Loucy (cell line): ENCODE data around the gene TMEM81.

Experiments used
- H2AFZ ChIP-seq: fragments of 200-600 bp; sonication (generic); 2 replicates; pipeline ENCODE4 v1.6.0; 2016; ENCODE audit warnings: antibody characterized with exemption, mild to moderate bottlenecking, low read length, moderate library complexity
- H3F3A ChIP-seq: fragments of 200-600 bp; 2 replicates; pipeline ENCODE4 v1.6.0; 2016; ENCODE audit warnings: antibody characterized with exemption, low read depth, mild to moderate bottlenecking
- H3K27me3 ChIP-seq: fragments of 200-600 bp; sonication (generic); 2 replicates; pipeline ENCODE4 v1.6.1; 2014; ENCODE audit warnings: low read length, mild to moderate bottlenecking; ENCODE audit not compliant: insufficient read depth, poor library complexity, severe bottlenecking
- H3K36me3 ChIP-seq: fragments of 200-600 bp; sonication (generic); 2 replicates; pipeline ENCODE4 v1.6.1; 2016; ENCODE audit warnings: low read length; ENCODE audit not compliant: insufficient read depth
- H3K4me1 ChIP-seq: fragments of 200-600 bp; sonication (generic); 2 replicates; pipeline ENCODE4 v1.5.1; 2014; ENCODE audit warnings: low read length, mild to moderate bottlenecking; ENCODE audit not compliant: insufficient read depth, poor library complexity, severe bottlenecking
- H3K4me2 ChIP-seq: fragments of 200-600 bp; sonication (generic); 2 replicates; pipeline ENCODE4 v1.6.0; 2014; ENCODE audit warnings: antibody characterized with exemption, low read length, low read depth, mild to moderate bottlenecking; ENCODE audit not compliant: poor library complexity, severe bottlenecking
- H3K4me3 ChIP-seq: fragments of 200-600 bp; sonication (generic); 2 replicates; pipeline ENCODE4 v1.5.1; 2014; ENCODE audit warnings: low read length, mild to moderate bottlenecking, mixed read lengths; ENCODE audit not compliant: poor library complexity, severe bottlenecking
- H3K79me2 ChIP-seq: fragments of 200-600 bp; sonication (generic); 2 replicates; pipeline ENCODE4 v1.6.1; 2014; ENCODE audit warnings: low read length; ENCODE audit not compliant: insufficient read depth
- H3K9ac ChIP-seq: fragments of 200-600 bp; sonication (generic); 2 replicates; pipeline ENCODE4 v1.6.0; 2014; ENCODE audit warnings: mild to moderate bottlenecking, low read depth, low read length, moderate library complexity; ENCODE audit not compliant: poor library complexity, severe bottlenecking
- H3K9me2 ChIP-seq: fragments of 200-600 bp; sonication (generic); replicated peaks from 2 replicates; pipeline ENCODE4 v1.6.1; 2016; ENCODE audit warnings: low read depth, low read length, mixed read lengths
- H3K9me3 ChIP-seq: fragments of 200-600 bp; sonication (generic); 2 replicates; pipeline ENCODE4 v1.6.1; 2014; ENCODE audit warnings: mild to moderate bottlenecking, antibody characterized with exemption, low read length, low read depth; ENCODE audit not compliant: insufficient read depth
- H4K20me1 ChIP-seq: fragments of 200-600 bp; sonication (generic); 2 replicates; pipeline ENCODE4 v1.6.0; 2014; ENCODE audit warnings: antibody characterized with exemption, low read length, mild to moderate bottlenecking; ENCODE audit not compliant: insufficient read depth, poor library complexity, severe bottlenecking
- CTCF ChIP-seq: fragments of 200-600 bp; sonication (generic); conservative IDR thresholded peaks from 2 replicates; pipeline ENCODE4 v1.5.1; 2014; ENCODE audit warnings: mild to moderate bottlenecking, antibody characterized with exemption, low read length
- EZH2phosphoT487 ChIP-seq: fragments of 200-600 bp; IDR thresholded peaks from 2 replicates; pipeline ENCODE4 v1.6.1; 2018; ENCODE audit warnings: antibody characterized with exemption, mild to moderate bottlenecking, moderate library complexity, borderline replicate concordance

TMEM81 gene

DNA sequence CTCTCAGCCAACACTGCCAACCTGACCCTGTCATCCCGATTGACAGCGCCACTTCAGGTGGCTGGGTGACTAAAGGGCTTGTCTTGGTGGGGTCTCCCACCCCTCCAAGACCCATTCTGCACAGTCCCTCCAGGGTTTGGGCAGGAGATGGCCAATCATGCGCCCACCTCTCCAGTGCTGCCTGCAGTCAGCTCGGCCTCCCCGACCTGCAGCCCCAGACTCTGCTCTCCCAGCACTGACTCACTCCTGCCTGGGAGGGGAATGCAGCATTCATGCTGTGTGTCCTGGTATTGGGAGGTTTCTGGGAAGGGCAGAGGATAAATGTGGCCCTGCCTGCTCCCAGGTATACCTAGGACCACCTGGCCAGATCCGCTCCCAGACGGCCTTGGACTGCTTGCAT, 9.7 kb downstream of the TMEM81 start:
- Histone ChIP-seq H4K20me1 (no peaks in the 10 kb centered on the region), H3K9ac (no peak overlapping the region), H3K9me2 (no peaks in the 10 kb centered on the region), H3K27me3 (no peaks in the 10 kb centered on the region), H3K79me2 (no peaks in the 10 kb centered on the region), H3F3A (no peaks in the 10 kb centered on the region), H3K36me3 (no peaks in the 10 kb centered on the region), H3K4me3 (no peak overlapping the region), H3K4me2 (no peak overlapping the region), H3K9me3 (no peaks in the 10 kb centered on the region), H2AFZ (no peak overlapping the region), H3K4me1 (no peaks in the 10 kb centered on the region)
- no peak for TF ChIP-seq CTCF
- no peak for TF ChIP-seq EZH2phosphoT487

DNA sequence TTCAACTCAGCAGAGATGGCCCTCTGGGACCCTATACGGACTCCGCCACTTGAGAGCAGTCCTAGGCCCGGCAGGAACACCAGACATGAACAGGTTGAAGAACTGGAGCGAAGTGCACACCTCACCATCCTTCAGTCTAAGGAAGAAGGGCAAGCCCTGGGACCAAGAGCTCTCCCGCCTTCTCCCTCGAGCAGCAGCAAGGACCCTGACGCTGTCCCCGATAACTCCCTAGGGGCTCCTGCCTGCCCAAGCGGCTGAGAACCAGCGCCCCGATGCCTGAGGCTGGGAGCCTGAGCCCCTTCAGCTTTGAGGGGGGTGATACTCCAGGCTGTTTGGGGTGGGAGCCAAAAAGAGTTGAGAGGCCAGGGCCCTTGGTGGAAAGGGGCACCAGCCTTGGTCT, 10.2 kb downstream of the TMEM81 start:
- Histone ChIP-seq H3K9ac (no peak overlapping the region), H3K9me2 (no peaks in the 10 kb centered on the region), H3K36me3 (no peaks in the 10 kb centered on the region), H3K4me1 (no peaks in the 10 kb centered on the region), H3K4me3 (no peak overlapping the region), H3K9me3 (no peaks in the 10 kb centered on the region), H2AFZ (no peak overlapping the region), H3K27me3 (no peaks in the 10 kb centered on the region), H3K4me2 (no peak overlapping the region), H3K79me2 (no peaks in the 10 kb centered on the region), H4K20me1 (no peaks in the 10 kb centered on the region), H3F3A (no peaks in the 10 kb centered on the region)
- no peak for TF ChIP-seq EZH2phosphoT487
- no peak for TF ChIP-seq CTCF

DNA sequence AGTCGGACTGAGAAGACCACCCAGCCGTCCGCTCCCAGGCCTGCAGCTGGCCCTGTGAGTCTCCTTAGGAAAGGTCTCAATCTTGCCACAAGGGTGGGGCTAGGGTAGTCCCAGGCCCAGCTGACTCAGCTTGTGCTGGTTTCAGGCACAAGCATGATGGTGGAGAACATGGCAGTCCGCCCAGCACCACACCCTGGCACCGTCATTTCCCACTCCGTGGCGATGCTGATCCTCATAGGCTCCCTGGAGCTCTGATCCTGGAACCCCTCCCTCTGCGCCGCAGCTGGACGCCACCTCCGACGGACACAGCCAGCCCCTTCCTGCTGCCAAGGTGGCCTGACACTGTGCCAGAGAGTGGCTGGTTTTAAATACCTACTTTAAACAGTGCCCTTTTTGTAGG, 10.7 kb downstream of the TMEM81 start:
- Histone ChIP-seq H3K9ac (no peak overlapping the region), H3K9me3 (no peaks in the 10 kb centered on the region), H3K4me3 (no peak overlapping the region), H3K36me3 (no peaks in the 10 kb centered on the region), H3K9me2 (no peaks in the 10 kb centered on the region), H3K4me1 (no peaks in the 10 kb centered on the region), H4K20me1 (no peaks in the 10 kb centered on the region), H2AFZ (no peak overlapping the region), H3K79me2 (no peaks in the 10 kb centered on the region), H3K27me3 (no peaks in the 10 kb centered on the region), H3K4me2 (no peak overlapping the region), H3F3A (no peaks in the 10 kb centered on the region)
- TF ChIP-seq CTCF, result no peak
- TF ChIP-seq EZH2phosphoT487, result no peak
